ENCODE measurements around the gene PYURF. TPM values are rescaled to one million over a fixed set of nuclear protein-coding genes. Genes with fewer than 3 reads are reported as not detected.

PYURF gene
- total RNA-seq, 1 donor from 2014 or later, result 56.1 TPM

GRCh38 chr4:88537709-88538108, 14.1 kb upstream of the PYURF start:
- Mint-ChIP-seq H3K36me3 (no peaks in the 10 kb centered on the region), H3K27ac (no peak overlapping the region), H3K27me3 (ENCODE audit: low read depth) (peaks cover 3% of the 10 kb centered on the region), H3K4me1 (peaks cover 14% of the 10 kb centered on the region), H3K4me3 (no peak overlapping the region), H3K9me3 (no peaks in the 10 kb centered on the region)
- TF ChIP-seq CTCF (IDR thresholded peaks at IDR 0.05; ENCODE audit: unreplicated experiment), result no peak
- DNase-seq (ENCODE audit: low spot score in 2 of 2, unreplicated experiment in 2 of 2), result no peak

- Mint-ChIP-seq H3K4me3 (no peak overlapping the region), H3K9me3 (no peaks in the 10 kb centered on the region), H3K27me3 (ENCODE audit: low read depth) (no peaks in the 10 kb centered on the region), H3K36me3 (no peaks in the 10 kb centered on the region), H3K4me1 (peaks cover 14% of the 10 kb centered on the region), H3K27ac (no peak overlapping the region)
- no peak for DNase-seq (ENCODE audit: low spot score in 2 of 2, unreplicated experiment in 2 of 2)
- TF ChIP-seq CTCF (IDR thresholded peaks at IDR 0.05; ENCODE audit: unreplicated experiment), result no peak
These were observed 11.6 kb upstream of the PYURF start for GRCh38 chr4:88535090-88535755.

GRCh38 chr4:88533937-88534750, 10.6 kb upstream of the PYURF start:
- no peaks in the 10 kb centered on the region for H3K27me3 Mint-ChIP-seq (ENCODE audit: low read depth)
- H3K9me3 Mint-ChIP-seq, result no peaks in the 10 kb centered on the region
- no peaks in the 10 kb centered on the region for H3K36me3 Mint-ChIP-seq
- no peak overlapping the region for H3K4me3 Mint-ChIP-seq
- H3K27ac Mint-ChIP-seq, result no peak overlapping the region
- peaks cover 12% of the 10 kb centered on the region for H3K4me1 Mint-ChIP-seq
- no peak for DNase-seq (ENCODE audit: low spot score in 2 of 2, unreplicated experiment in 2 of 2)
- no peak for TF ChIP-seq CTCF (IDR thresholded peaks at IDR 0.05; ENCODE audit: unreplicated experiment)

- no peak overlapping the region for H3K4me3 Mint-ChIP-seq
- no peak for DNase-seq (ENCODE audit: low spot score in 2 of 2, unreplicated experiment in 2 of 2)
- no peaks in the 10 kb centered on the region for H3K36me3 Mint-ChIP-seq
- H3K27ac Mint-ChIP-seq, result no peak overlapping the region
- peaks cover 12% of the 10 kb centered on the region for H3K4me1 Mint-ChIP-seq
- H3K27me3 Mint-ChIP-seq (ENCODE audit: low read depth), result no peaks in the 10 kb centered on the region
- no peaks in the 10 kb centered on the region for H3K9me3 Mint-ChIP-seq
- no peak for TF ChIP-seq CTCF (IDR thresholded peaks at IDR 0.05; ENCODE audit: unreplicated experiment)
These were observed 9.7 kb upstream of the PYURF start for GRCh38 chr4:88533088-88533790.

- DNase-seq (ENCODE audit: low spot score in 2 of 2, unreplicated experiment in 2 of 2), result no peak
- H3K27ac Mint-ChIP-seq, result no peak overlapping the region
- H3K4me1 Mint-ChIP-seq, result peaks cover 12% of the 10 kb centered on the region
- H3K27me3 Mint-ChIP-seq (ENCODE audit: low read depth), result no peaks in the 10 kb centered on the region
- no peaks in the 10 kb centered on the region for H3K36me3 Mint-ChIP-seq
- no peaks in the 10 kb centered on the region for H3K9me3 Mint-ChIP-seq
- no peak for TF ChIP-seq CTCF (IDR thresholded peaks at IDR 0.05; ENCODE audit: unreplicated experiment)
- no peak overlapping the region for H3K4me3 Mint-ChIP-seq
These were observed 8.0 kb upstream of the PYURF start for GRCh38 chr4:88531549-88531948.
